ENCODE measurements around the gene PHKA1. TPM values are rescaled to one million over a fixed set of nuclear protein-coding genes. Genes with fewer than 3 reads are reported as not detected.

The PHKA1 gene
- total RNA-seq, 1 experiment from 2014 or later, result 10.5 TPM

DNA sequence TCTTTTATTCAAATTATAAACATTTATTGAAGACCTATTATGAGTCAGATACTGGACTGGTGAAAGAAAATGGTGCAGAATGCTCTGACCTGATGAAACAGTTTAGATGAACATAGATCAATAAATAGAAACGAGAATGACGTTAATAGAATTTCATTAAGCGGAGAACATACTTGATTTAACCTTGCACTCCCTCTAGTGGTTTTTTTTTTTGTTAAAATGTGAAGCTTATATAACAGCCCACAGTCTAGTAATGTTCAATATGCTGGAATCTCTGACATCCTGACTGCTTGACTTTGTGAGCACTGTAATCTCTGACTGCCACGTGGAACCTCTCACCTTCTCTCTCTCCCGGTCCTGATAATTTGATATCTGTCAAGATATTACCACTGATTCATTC, 173.8 kb downstream of the PHKA1 start:
- POLR2A ChIA-PET (ENCODE audit: low non-redundant PET), result interaction anchor here (0.6 kb wide), 1 partner anchor 1303 kb away, joined by 9 read pairs; no protein-coding TSS in a partner anchor

DNA sequence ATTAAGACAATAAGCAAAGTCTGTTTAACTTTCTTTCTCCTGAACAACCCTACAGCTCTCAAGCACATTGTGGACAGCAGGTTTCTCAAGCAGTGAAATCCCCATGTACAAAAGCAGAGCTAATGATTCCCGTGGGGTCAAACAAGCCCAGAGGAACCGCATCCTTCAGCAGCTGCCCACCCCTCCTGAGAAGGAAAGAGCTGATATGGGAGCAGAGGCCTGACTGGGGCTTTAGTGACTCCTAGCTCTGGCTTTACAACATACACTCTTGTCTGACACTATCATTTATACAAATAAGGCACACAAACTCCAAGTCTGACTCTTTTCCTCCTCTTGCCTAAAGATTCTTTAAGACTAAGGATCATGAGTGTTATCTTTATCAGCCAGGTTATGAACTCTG, 174.3 kb downstream of the PHKA1 start:
- no TSS peak for BruUV-seq (replicated peaks)
- ChIA-PET CTCF (interaction anchor here (1.0 to 1.4 kb wide), 2 partner anchors 242 to 294 kb away, joined by 4 to 8 read pairs; no protein-coding TSS in a partner anchor), POLR2A (ENCODE audit: low non-redundant PET) (no interaction called here)

More for the DNA sequence above, 173.8 kb downstream of the PHKA1 start:
- Histone ChIP-seq H3K36me3 (ENCODE audit: insufficient read depth, low read length, poor library complexity, severe bottlenecking) (no peaks in the 10 kb centered on the region), H3K4me1 (ENCODE audit: insufficient read depth, low read length, poor library complexity, severe bottlenecking) (no peaks in the 10 kb centered on the region), H3K27ac (ENCODE audit: low read depth, low read length, poor library complexity, severe bottlenecking) (no peak overlapping the region), H3K9me3 (ENCODE audit: low read depth, low read length, poor library complexity, severe bottlenecking) (no peaks in the 10 kb centered on the region), H3K4me3 (ENCODE audit: low read depth, low read length, poor library complexity, severe bottlenecking) (no peak overlapping the region), H3K27me3 (replicated peaks; ENCODE audit: insufficient read depth, low read depth, low read length, poor library complexity) (no peaks in the 10 kb centered on the region)
- peak; percentile 40 for DNase-seq (ENCODE audit: low spot score)
- CTCF ChIA-PET, result interaction anchor here (0.5 to 1.4 kb wide), 11 partner anchors 12 to 1120 kb away, joined by 3 to 8 read pairs (median 4); partner anchors contain the start of gene RPS4X
- BruUV-seq (replicated peaks), result no TSS peak
- intact Hi-C loops (cut with micrococcal nuclease; ENCODE audit: unreplicated experiment), result loop anchor here (2.0 to 10.0 kb wide), 2 partner anchors 236 to 296 kb away; partner anchors contain the start of gene CITED1
- TF ChIP-seq, protein P1, sequence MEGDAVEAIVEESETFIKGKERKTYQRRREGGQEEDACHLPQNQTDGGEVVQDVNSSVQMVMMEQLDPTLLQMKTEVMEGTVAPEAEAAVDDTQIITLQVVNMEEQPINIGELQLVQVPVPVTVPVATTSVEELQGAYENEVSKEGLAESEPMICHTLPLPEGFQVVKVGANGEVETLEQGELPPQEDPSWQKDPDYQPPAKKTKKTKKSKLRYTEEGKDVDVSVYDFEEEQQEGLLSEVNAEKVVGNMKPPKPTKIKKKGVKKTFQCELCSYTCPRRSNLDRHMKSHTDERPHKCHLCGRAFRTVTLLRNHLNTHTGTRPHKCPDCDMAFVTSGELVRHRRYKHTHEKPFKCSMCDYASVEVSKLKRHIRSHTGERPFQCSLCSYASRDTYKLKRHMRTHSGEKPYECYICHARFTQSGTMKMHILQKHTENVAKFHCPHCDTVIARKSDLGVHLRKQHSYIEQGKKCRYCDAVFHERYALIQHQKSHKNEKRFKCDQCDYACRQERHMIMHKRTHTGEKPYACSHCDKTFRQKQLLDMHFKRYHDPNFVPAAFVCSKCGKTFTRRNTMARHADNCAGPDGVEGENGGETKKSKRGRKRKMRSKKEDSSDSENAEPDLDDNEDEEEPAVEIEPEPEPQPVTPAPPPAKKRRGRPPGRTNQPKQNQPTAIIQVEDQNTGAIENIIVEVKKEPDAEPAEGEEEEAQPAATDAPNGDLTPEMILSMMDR (conservative IDR thresholded peaks at IDR 0.05; ENCODE audit: low read depth, low read length), result peak; percentile 56
- no peak for TF ChIP-seq EZH2 (IDR thresholded peaks at IDR 0.05; ENCODE audit: borderline replicate concordance, low read depth, low read length, poor library complexity, severe bottlenecking)

GRCh38 chrX:72536542-72536941, 177.6 kb downstream of the PHKA1 start:
- no TSS peak for BruUV-seq (replicated peaks)
- Histone ChIP-seq H3K36me3 (ENCODE audit: insufficient read depth, low read length, poor library complexity, severe bottlenecking) (no peaks in the 10 kb centered on the region), H3K9me3 (ENCODE audit: low read depth, low read length, poor library complexity, severe bottlenecking) (no peaks in the 10 kb centered on the region), H3K27ac (ENCODE audit: low read depth, low read length, poor library complexity, severe bottlenecking) (no peak overlapping the region), H3K27me3 (replicated peaks; ENCODE audit: insufficient read depth, low read depth, low read length, poor library complexity) (no peaks in the 10 kb centered on the region), H3K4me3 (ENCODE audit: low read depth, low read length, poor library complexity, severe bottlenecking) (no peak overlapping the region), H3K4me1 (ENCODE audit: insufficient read depth, low read length, poor library complexity, severe bottlenecking) (no peaks in the 10 kb centered on the region)
- intact Hi-C loops (cut with micrococcal nuclease; ENCODE audit: unreplicated experiment), result no loop called here
- ChIA-PET POLR2A (ENCODE audit: low non-redundant PET) (no interaction called here), CTCF (no interaction called here)
- no peak for TF ChIP-seq EZH2 (IDR thresholded peaks at IDR 0.05; ENCODE audit: borderline replicate concordance, low read depth, low read length, poor library complexity, severe bottlenecking)
- TF ChIP-seq, protein P1 (conservative IDR thresholded peaks at IDR 0.05; ENCODE audit: low read depth, low read length), result no peak
- DNase-seq (ENCODE audit: low spot score), result no peak

More for the DNA sequence above, 174.3 kb downstream of the PHKA1 start:
- no peak for DNase-seq (ENCODE audit: low spot score)
- TF ChIP-seq EZH2 (IDR thresholded peaks at IDR 0.05; ENCODE audit: borderline replicate concordance, low read depth, low read length, poor library complexity, severe bottlenecking), result no peak
- TF ChIP-seq, protein P1 (conservative IDR thresholded peaks at IDR 0.05; ENCODE audit: low read depth, low read length), result no peak
- Histone ChIP-seq H3K27ac (ENCODE audit: low read depth, low read length, poor library complexity, severe bottlenecking) (no peak overlapping the region), H3K27me3 (replicated peaks; ENCODE audit: insufficient read depth, low read depth, low read length, poor library complexity) (no peaks in the 10 kb centered on the region), H3K9me3 (ENCODE audit: low read depth, low read length, poor library complexity, severe bottlenecking) (no peaks in the 10 kb centered on the region), H3K4me1 (ENCODE audit: insufficient read depth, low read length, poor library complexity, severe bottlenecking) (no peaks in the 10 kb centered on the region), H3K36me3 (ENCODE audit: insufficient read depth, low read length, poor library complexity, severe bottlenecking) (no peaks in the 10 kb centered on the region), H3K4me3 (ENCODE audit: low read depth, low read length, poor library complexity, severe bottlenecking) (no peak overlapping the region)
- intact Hi-C loops (cut with micrococcal nuclease; ENCODE audit: unreplicated experiment), result loop anchor here (2.0 to 10.0 kb wide), 2 partner anchors 235 to 295 kb away; partner anchors contain the start of gene CITED1

All from A673 (cell line).